Measurements from ENCODE around the gene TOP2B.

Gene TOP2B

GRCh38 chr3:25587526-25587925 lies 77.2 kb downstream of the TOP2B start:
- Histone ChIP-seq H3K9me3 (ENCODE audit: low read length) (no peaks in the 10 kb centered on the region), H3K36me3 (ENCODE audit: insufficient read depth, low read length) (no peaks in the 10 kb centered on the region), H3K27me3 (ENCODE audit: control insufficient read depth in 1 of 2, insufficient read depth in 2 of 2, low read length in 2 of 2) (no peaks in the 10 kb centered on the region), H3K27ac (ENCODE audit: low read depth, low read length) (no peak overlapping the region), H3K4me3 (ENCODE audit: low read depth in 1 of 2, low read length in 2 of 2) (no peak overlapping the region), H3K9ac (ENCODE audit: low read length) (no peak overlapping the region), H3K4me1 (ENCODE audit: insufficient read depth, low read length) (peaks cover 2% of the 10 kb centered on the region)

DNA sequence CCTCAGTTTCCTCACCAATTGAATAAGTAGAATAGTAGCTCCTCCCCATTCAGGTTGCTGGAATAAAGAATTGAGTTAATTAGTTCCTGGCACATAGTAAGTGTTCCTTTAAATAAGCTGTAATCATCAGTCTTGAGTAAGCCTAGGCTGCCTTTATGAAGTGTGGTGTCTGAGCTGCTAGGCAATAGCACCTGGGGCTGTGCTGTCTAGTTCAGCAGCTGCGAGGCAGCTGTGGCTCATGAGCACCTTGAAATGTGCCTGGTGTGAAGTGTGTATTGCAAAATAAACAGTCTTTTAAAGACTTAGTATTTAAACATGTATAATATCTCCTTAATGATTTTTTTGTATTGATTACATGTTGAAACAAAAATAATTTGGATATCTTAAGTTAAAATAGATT lies 77.6 kb downstream of the TOP2B start:
- no peaks in the 10 kb centered on the region for H3K9me3 ChIP-seq (ENCODE audit: low read length)
- no peak overlapping the region for H3K4me3 ChIP-seq (ENCODE audit: low read depth in 1 of 2, low read length in 2 of 2)
- no peaks in the 10 kb centered on the region for H3K4me1 ChIP-seq (ENCODE audit: insufficient read depth, low read length)
- no peaks in the 10 kb centered on the region for H3K27me3 ChIP-seq (ENCODE audit: control insufficient read depth in 1 of 2, insufficient read depth in 2 of 2, low read length in 2 of 2)
- no peaks in the 10 kb centered on the region for H3K36me3 ChIP-seq (ENCODE audit: insufficient read depth, low read length)
- H3K27ac ChIP-seq (ENCODE audit: low read depth, low read length) = no peak overlapping the region
- no peak overlapping the region for H3K9ac ChIP-seq (ENCODE audit: low read length)

- no peak overlapping the region for H3K4me3 ChIP-seq (ENCODE audit: low read depth in 1 of 2, low read length in 2 of 2)
- H3K27me3 ChIP-seq (ENCODE audit: control insufficient read depth in 1 of 2, insufficient read depth in 2 of 2, low read length in 2 of 2) = no peaks in the 10 kb centered on the region
- H3K36me3 ChIP-seq (ENCODE audit: insufficient read depth, low read length) = no peaks in the 10 kb centered on the region
- H3K4me1 ChIP-seq (ENCODE audit: insufficient read depth, low read length) = no peaks in the 10 kb centered on the region
- H3K9me3 ChIP-seq (ENCODE audit: low read length) = no peaks in the 10 kb centered on the region
- H3K27ac ChIP-seq (ENCODE audit: low read depth, low read length) = no peak overlapping the region
- no peak overlapping the region for H3K9ac ChIP-seq (ENCODE audit: low read length)
Measured at GRCh38 chr3:25586553-25586952, 78.2 kb downstream of the TOP2B start.

GRCh38 chr3:25586167-25586505 lies 78.6 kb downstream of the TOP2B start:
- Histone ChIP-seq H3K27ac (ENCODE audit: low read depth, low read length) (no peak overlapping the region), H3K4me3 (ENCODE audit: low read depth in 1 of 2, low read length in 2 of 2) (no peak overlapping the region), H3K9me3 (ENCODE audit: low read length) (no peaks in the 10 kb centered on the region), H3K27me3 (ENCODE audit: control insufficient read depth in 1 of 2, insufficient read depth in 2 of 2, low read length in 2 of 2) (no peaks in the 10 kb centered on the region), H3K4me1 (ENCODE audit: insufficient read depth, low read length) (no peaks in the 10 kb centered on the region), H3K36me3 (ENCODE audit: insufficient read depth, low read length) (no peaks in the 10 kb centered on the region), H3K9ac (ENCODE audit: low read length) (no peak overlapping the region)

GRCh38 chr3:25585361-25586166 lies 79.1 kb downstream of the TOP2B start:
- H3K27me3 ChIP-seq (ENCODE audit: control insufficient read depth in 1 of 2, insufficient read depth in 2 of 2, low read length in 2 of 2) = no peaks in the 10 kb centered on the region
- H3K27ac ChIP-seq (ENCODE audit: low read depth, low read length) = no peak overlapping the region

GRCh38 chr3:25584011-25584789 lies 80.5 kb downstream of the TOP2B start:
- Histone ChIP-seq H3K27me3 (ENCODE audit: control insufficient read depth in 1 of 2, insufficient read depth in 2 of 2, low read length in 2 of 2) (no peaks in the 10 kb centered on the region), H3K36me3 (ENCODE audit: insufficient read depth, low read length) (no peaks in the 10 kb centered on the region), H3K4me1 (ENCODE audit: insufficient read depth, low read length) (no peaks in the 10 kb centered on the region), H3K9ac (ENCODE audit: low read length) (no peak overlapping the region), H3K27ac (ENCODE audit: low read depth, low read length) (no peak overlapping the region), H3K4me3 (ENCODE audit: low read depth in 1 of 2, low read length in 2 of 2) (no peak overlapping the region), H3K9me3 (ENCODE audit: low read length) (no peaks in the 10 kb centered on the region)

More at GRCh38 chr3:25585361-25586166, 79.1 kb downstream of the TOP2B start:
- Histone ChIP-seq H3K4me3 (ENCODE audit: low read depth in 1 of 2, low read length in 2 of 2) (no peak overlapping the region), H3K9me3 (ENCODE audit: low read length) (no peaks in the 10 kb centered on the region), H3K9ac (ENCODE audit: low read length) (no peak overlapping the region), H3K4me1 (ENCODE audit: insufficient read depth, low read length) (no peaks in the 10 kb centered on the region), H3K36me3 (ENCODE audit: insufficient read depth, low read length) (no peaks in the 10 kb centered on the region)

DNA sequence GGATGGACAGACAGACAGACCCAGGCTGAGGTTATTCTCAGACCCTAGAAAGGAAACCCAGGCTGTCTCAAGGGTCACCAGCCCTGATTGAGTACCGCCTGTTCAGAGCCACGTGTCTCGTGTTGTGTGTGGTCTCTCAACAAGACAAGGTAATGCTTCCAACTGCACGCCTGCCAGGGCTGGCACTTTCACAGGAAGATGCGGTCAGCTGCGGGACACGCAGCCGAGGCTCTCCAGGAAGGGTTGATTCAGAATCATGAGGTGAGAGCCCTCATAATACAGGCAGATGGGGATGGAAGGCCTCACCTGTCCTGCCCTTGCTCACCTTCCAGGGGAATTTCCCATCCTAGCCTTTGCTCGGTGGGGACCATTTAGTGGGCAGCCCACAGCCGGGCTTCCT lies 81.4 kb downstream of the TOP2B start:
- H3K4me1 ChIP-seq (ENCODE audit: insufficient read depth, low read length) = no peaks in the 10 kb centered on the region
- no peaks in the 10 kb centered on the region for H3K9me3 ChIP-seq (ENCODE audit: low read length)
- H3K27ac ChIP-seq (ENCODE audit: low read depth, low read length) = no peak overlapping the region
- no peaks in the 10 kb centered on the region for H3K36me3 ChIP-seq (ENCODE audit: insufficient read depth, low read length)
- no peak overlapping the region for H3K4me3 ChIP-seq (ENCODE audit: low read depth in 1 of 2, low read length in 2 of 2)
- H3K9ac ChIP-seq (ENCODE audit: low read length) = no peak overlapping the region
- H3K27me3 ChIP-seq (ENCODE audit: control insufficient read depth in 1 of 2, insufficient read depth in 2 of 2, low read length in 2 of 2) = no peaks in the 10 kb centered on the region

GRCh38 chr3:25582242-25582641 lies 82.5 kb downstream of the TOP2B start:
- Histone ChIP-seq H3K27ac (ENCODE audit: low read depth, low read length) (no peak overlapping the region), H3K27me3 (ENCODE audit: control insufficient read depth in 1 of 2, insufficient read depth in 2 of 2, low read length in 2 of 2) (no peaks in the 10 kb centered on the region), H3K36me3 (ENCODE audit: insufficient read depth, low read length) (no peaks in the 10 kb centered on the region), H3K9ac (ENCODE audit: low read length) (no peak overlapping the region), H3K9me3 (ENCODE audit: low read length) (no peaks in the 10 kb centered on the region), H3K4me1 (ENCODE audit: insufficient read depth, low read length) (no peaks in the 10 kb centered on the region), H3K4me3 (ENCODE audit: low read depth in 1 of 2, low read length in 2 of 2) (no peak overlapping the region)

DNA sequence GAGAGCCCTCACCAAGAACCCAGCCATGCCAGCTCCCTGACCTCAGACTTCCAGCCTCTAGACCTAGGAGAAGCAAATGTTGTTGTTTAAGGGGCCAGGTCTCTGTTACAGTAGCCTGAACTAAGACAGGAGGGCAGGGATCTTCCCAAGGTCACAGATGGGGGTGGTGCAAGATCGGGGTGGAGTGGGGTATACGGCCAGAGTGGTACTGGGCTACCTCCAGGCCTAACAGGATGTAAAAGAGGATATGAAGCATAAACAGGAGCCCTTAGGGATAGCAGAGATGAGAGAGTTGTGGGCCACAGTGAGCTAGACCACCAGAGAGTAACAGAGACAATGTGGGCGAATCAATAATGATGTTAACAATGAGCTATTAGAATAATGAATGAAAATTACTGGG lies 82.9 kb downstream of the TOP2B start:
- Histone ChIP-seq H3K36me3 (ENCODE audit: insufficient read depth, low read length) (no peaks in the 10 kb centered on the region), H3K27ac (ENCODE audit: low read depth, low read length) (no peak overlapping the region), H3K4me1 (ENCODE audit: insufficient read depth, low read length) (no peaks in the 10 kb centered on the region), H3K27me3 (ENCODE audit: control insufficient read depth in 1 of 2, insufficient read depth in 2 of 2, low read length in 2 of 2) (no peaks in the 10 kb centered on the region), H3K9me3 (ENCODE audit: low read length) (no peaks in the 10 kb centered on the region), H3K4me3 (ENCODE audit: low read depth in 1 of 2, low read length in 2 of 2) (no peak overlapping the region), H3K9ac (ENCODE audit: low read length) (no peak overlapping the region)

DNA sequence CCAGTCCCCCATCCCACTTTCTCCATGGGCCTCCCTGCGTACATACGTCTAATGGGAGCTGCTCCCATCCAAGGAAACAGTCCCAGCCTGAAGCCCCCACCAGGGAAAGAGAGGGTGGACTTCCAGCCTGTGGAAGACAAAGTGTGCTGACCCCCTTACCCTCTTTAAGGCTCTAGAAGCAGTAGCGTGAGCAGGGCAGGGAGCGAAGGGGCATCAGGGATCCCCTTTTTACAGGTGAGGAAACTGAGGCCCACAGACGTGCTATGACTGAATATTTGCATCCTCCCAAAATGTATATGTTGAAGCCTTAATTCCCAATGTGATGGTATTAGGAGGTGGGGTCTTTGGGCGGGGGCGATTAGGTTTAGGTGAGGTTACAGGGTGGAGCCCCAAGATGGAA lies 83.4 kb downstream of the TOP2B start:
- H3K27me3 ChIP-seq (ENCODE audit: control insufficient read depth in 1 of 2, insufficient read depth in 2 of 2, low read length in 2 of 2) = no peaks in the 10 kb centered on the region
- H3K36me3 ChIP-seq (ENCODE audit: insufficient read depth, low read length) = no peaks in the 10 kb centered on the region
- no peak overlapping the region for H3K9ac ChIP-seq (ENCODE audit: low read length)
- H3K9me3 ChIP-seq (ENCODE audit: low read length) = no peaks in the 10 kb centered on the region
- H3K27ac ChIP-seq (ENCODE audit: low read depth, low read length) = no peak overlapping the region
- H3K4me3 ChIP-seq (ENCODE audit: low read depth in 1 of 2, low read length in 2 of 2) = no peak overlapping the region
- no peaks in the 10 kb centered on the region for H3K4me1 ChIP-seq (ENCODE audit: insufficient read depth, low read length)

- no peaks in the 10 kb centered on the region for H3K9me3 ChIP-seq (ENCODE audit: low read length)
- H3K27me3 ChIP-seq (ENCODE audit: control insufficient read depth in 1 of 2, insufficient read depth in 2 of 2, low read length in 2 of 2) = no peaks in the 10 kb centered on the region
- H3K27ac ChIP-seq (ENCODE audit: low read depth, low read length) = no peak overlapping the region
- H3K36me3 ChIP-seq (ENCODE audit: insufficient read depth, low read length) = no peaks in the 10 kb centered on the region
- H3K4me3 ChIP-seq (ENCODE audit: low read depth in 1 of 2, low read length in 2 of 2) = no peak overlapping the region
- H3K9ac ChIP-seq (ENCODE audit: low read length) = no peak overlapping the region
- H3K4me1 ChIP-seq (ENCODE audit: insufficient read depth, low read length) = no peaks in the 10 kb centered on the region
Measured at GRCh38 chr3:25580534-25580933, 84.2 kb downstream of the TOP2B start.

- no peak overlapping the region for H3K27ac ChIP-seq (ENCODE audit: low read depth, low read length)
- no peak overlapping the region for H3K9ac ChIP-seq (ENCODE audit: low read length)
- no peaks in the 10 kb centered on the region for H3K9me3 ChIP-seq (ENCODE audit: low read length)
- no peaks in the 10 kb centered on the region for H3K36me3 ChIP-seq (ENCODE audit: insufficient read depth, low read length)
- H3K4me1 ChIP-seq (ENCODE audit: insufficient read depth, low read length) = no peaks in the 10 kb centered on the region
- no peaks in the 10 kb centered on the region for H3K27me3 ChIP-seq (ENCODE audit: control insufficient read depth in 1 of 2, insufficient read depth in 2 of 2, low read length in 2 of 2)
- H3K4me3 ChIP-seq (ENCODE audit: low read depth in 1 of 2, low read length in 2 of 2) = no peak overlapping the region
Measured at GRCh38 chr3:25578059-25578458, 86.6 kb downstream of the TOP2B start.
